CD8-positive, alpha-beta memory T cell (primary cell): ENCODE measurements around the gene MBD5. TPM values are rescaled to one million over a fixed set of nuclear protein-coding genes. Genes with fewer than 3 reads are reported as not detected.

Source experiments
- CTCF ChIA-PET: fragments of 350-600 bp; sonication (Branson Sonifier 250); formaldehyde crosslinking; loops from one replicate; lab custom pipeline; 2021; ENCODE audit warnings: antibody characterized with exemption; lab: Charles Lee
- POLR2A ChIA-PET: fragments of 350-600 bp; sonication (Branson Sonifier 250); formaldehyde crosslinking; loops from one replicate; lab custom pipeline; 2021; ENCODE audit warnings: antibody characterized with exemption; lab: Charles Lee
- DNase-seq, 5 donors: peaks; one replicate each; pipeline versions ENCODE4 v3.0.0 to v3.0.0-alpha.2; 2020 to 2022; ENCODE audit warnings: mixed read lengths in 1 of 5
- H3K27ac ChIP-seq: one replicate; pipeline ENCODE4 v1.7.0; 2013; ENCODE audit warnings: low read depth, mild to moderate bottlenecking, low read length, moderate library complexity
- H3K27me3 ChIP-seq: 2 replicates; pipeline ENCODE4 v1.7.0; 2013; ENCODE audit warnings: low read length, mild to moderate bottlenecking; ENCODE audit not compliant: insufficient read depth, poor library complexity, severe bottlenecking
- H3K36me3 ChIP-seq: 2 replicates; pipeline ENCODE4 v1.7.0; 2013; ENCODE audit warnings: mild to moderate bottlenecking, low read length, moderate library complexity; ENCODE audit not compliant: insufficient read depth
- H3K4me1 ChIP-seq: 2 replicates; pipeline ENCODE4 v1.7.0; 2013; ENCODE audit warnings: mild to moderate bottlenecking, low read length, moderate library complexity; ENCODE audit not compliant: insufficient read depth
- H3K4me3 ChIP-seq: 2 replicates; pipeline ENCODE4 v1.7.0; 2013; ENCODE audit warnings: mild to moderate bottlenecking, low read length
- H3K9me3 ChIP-seq: 2 replicates; pipeline ENCODE4 v1.7.0; 2013; ENCODE audit warnings: mild to moderate bottlenecking, low read length
- H3K27ac Mint-ChIP-seq, 8 donors: one replicate each; pipeline ENCODE4 v1.8.0; 2020 to 2021; ENCODE audit warnings: mixed read lengths in 8 of 8, mild to moderate bottlenecking in 6 of 8, inconsistent platforms in 3 of 8, moderate library complexity in 3 of 8
- H3K27me3 Mint-ChIP-seq, 2 donors: one replicate each; pipeline ENCODE4 v1.8.0; 2020 to 2021; ENCODE audit warnings: mixed read lengths in 2 of 2, mild to moderate bottlenecking in 1 of 2, moderate library complexity in 1 of 2
- H3K36me3 Mint-ChIP-seq, 3 donors: one replicate each; pipeline ENCODE4 v1.8.0; 2020 to 2021; ENCODE audit warnings: mixed read lengths in 3 of 3, inconsistent platforms in 1 of 3, mild to moderate bottlenecking in 1 of 3
- H3K4me1 Mint-ChIP-seq, 3 donors: one replicate each; pipeline ENCODE4 v1.8.0; 2020 to 2021; ENCODE audit warnings: mixed read lengths in 3 of 3, inconsistent platforms in 1 of 3, mild to moderate bottlenecking in 1 of 3
- H3K4me3 Mint-ChIP-seq, 7 donors: one replicate each; pipeline ENCODE4 v1.8.0; 2020 to 2021; ENCODE audit warnings: mixed read lengths in 7 of 7, mild to moderate bottlenecking in 6 of 7, moderate library complexity in 4 of 7, inconsistent platforms in 2 of 7
- H3K9me3 Mint-ChIP-seq, 5 donors: one replicate each; pipeline ENCODE4 v1.8.0; 2020 to 2022; ENCODE audit warnings: mixed read lengths in 5 of 5, mild to moderate bottlenecking in 3 of 5, moderate library complexity in 2 of 5, inconsistent platforms in 1 of 5
- polyA plus RNA-seq: library from polyadenylated mRNA; unstranded; fragments of 300-500 nt; fragmentation: Illumina TruSeq; gene quantifications from one replicate; pipeline ENCODE4 v1.2.3, GENCODE V29; 2021
- total RNA-seq, 2 experiments: library from RNA; stranded (reverse); gene quantifications; one replicate each; pipeline ENCODE4 v1.2.3, GENCODE V29; 2021

The MBD5 gene
- total and polyA plus RNA-seq, 3 experiments from 2014 or later = 15.2 to 18.3 (median 16.9) TPM

DNA sequence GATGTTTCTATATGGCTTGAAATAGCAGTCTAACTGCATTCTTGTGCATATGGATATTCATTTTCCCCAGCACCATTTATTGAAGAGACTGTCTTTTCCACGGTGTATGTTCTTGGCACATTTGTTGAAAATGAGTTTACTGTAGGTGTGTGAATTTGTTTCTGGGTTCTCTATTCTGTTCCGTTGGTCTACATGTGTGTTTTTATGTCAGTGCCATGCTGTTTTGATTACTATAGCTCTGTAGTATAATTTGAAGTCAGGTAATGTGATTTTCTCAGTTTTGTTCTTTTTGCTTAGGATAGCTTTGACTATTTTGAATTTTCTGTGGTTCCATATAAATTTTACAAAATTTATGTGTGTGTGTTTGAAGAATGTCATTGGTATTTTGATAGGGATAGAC lies 201.0 kb downstream of the MBD5 start:
- Mint-ChIP-seq H3K27me3 (no peaks in the 10 kb centered on the region), H3K4me1 (peaks cover 8 to 14% (median 11%) of the 10 kb centered on the region in 3 donors), H3K27ac (no peak overlapping the region), H3K36me3 (peaks cover 21 to 46% (median 25%) of the 10 kb centered on the region in 3 donors), H3K4me3 (no peak overlapping the region), H3K9me3 (peaks cover 16 to 46% (median 35%) of the 10 kb centered on the region in 5 donors)
- no peaks in the 10 kb centered on the region for H3K27me3 ChIP-seq
- no peak overlapping the region for H3K27ac ChIP-seq
- CTCF ChIA-PET = no interaction called here
- no peaks in the 10 kb centered on the region for H3K4me1 ChIP-seq
- POLR2A ChIA-PET = no interaction called here
- no peaks in the 10 kb centered on the region for H3K36me3 ChIP-seq
- H3K4me3 ChIP-seq = no peak overlapping the region
- DNase-seq = no peak
- H3K9me3 ChIP-seq = no peaks in the 10 kb centered on the region

DNA sequence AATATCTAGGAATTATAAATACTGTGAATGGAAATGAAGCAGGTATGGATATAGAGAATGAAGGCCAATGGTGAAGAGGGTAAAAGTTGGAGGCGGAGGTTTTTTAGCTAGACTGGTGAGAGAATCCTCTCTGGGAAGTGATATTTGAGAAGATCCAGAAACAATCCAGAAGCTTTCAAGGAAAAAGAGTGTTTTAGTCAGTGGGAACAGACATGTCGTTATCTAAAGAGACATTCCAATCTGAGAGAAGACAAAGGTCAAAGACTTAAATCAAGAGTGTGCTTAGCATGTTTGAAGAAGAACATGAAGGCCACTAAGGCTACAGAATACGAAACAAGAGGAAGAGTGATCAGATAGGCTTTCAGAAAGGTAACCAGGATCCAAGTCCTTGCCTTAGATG lies 211.0 kb downstream of the MBD5 start:
- H3K9me3 Mint-ChIP-seq = peaks cover 12 to 48% (median 32%) of the 10 kb centered on the region in 5 donors
- ChIA-PET CTCF (no interaction called here), POLR2A (no interaction called here)
- no peak overlapping the region for H3K27ac Mint-ChIP-seq
- no peak overlapping the region for H3K4me3 Mint-ChIP-seq
- no peak overlapping the region for H3K27ac ChIP-seq
- H3K36me3 ChIP-seq = peaks cover 15% of the 10 kb centered on the region
- no peaks in the 10 kb centered on the region for H3K4me1 ChIP-seq
- no peaks in the 10 kb centered on the region for H3K27me3 Mint-ChIP-seq
- no peaks in the 10 kb centered on the region for H3K27me3 ChIP-seq
- no peaks in the 10 kb centered on the region for H3K4me1 Mint-ChIP-seq
- H3K4me3 ChIP-seq = no peak overlapping the region
- DNase-seq = no peak
- peaks cover 24 to 76% (median 63%) of the 10 kb centered on the region in 3 donors for H3K36me3 Mint-ChIP-seq
- no peaks in the 10 kb centered on the region for H3K9me3 ChIP-seq

DNA sequence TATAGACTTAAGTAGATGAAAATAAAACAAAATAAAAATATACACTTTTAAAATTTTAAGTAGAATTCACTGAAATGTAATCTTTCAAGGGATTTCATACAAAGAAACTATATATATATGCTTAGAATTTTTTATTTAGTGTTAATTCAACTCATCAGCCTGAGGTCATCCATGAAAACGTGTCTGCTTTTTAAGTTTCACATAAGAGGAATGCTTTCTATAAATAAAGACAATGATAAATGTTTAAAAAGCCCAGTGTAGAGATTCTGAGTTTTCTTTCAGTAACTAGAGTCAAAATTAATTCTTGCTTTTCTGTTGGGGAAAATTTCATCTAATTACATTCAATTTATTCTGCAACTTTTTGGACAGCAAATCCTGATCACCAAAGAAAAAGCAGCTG lies 213.3 kb downstream of the MBD5 start:
- Mint-ChIP-seq H3K4me1 (no peaks in the 10 kb centered on the region), H3K4me3 (no peak overlapping the region), H3K9me3 (peaks cover 11 to 46% (median 27%) of the 10 kb centered on the region in 5 donors), H3K27me3 (no peaks in the 10 kb centered on the region), H3K36me3 (peaks cover 31 to 81% (median 71%) of the 10 kb centered on the region in 3 donors), H3K27ac (no peak overlapping the region)
- Histone ChIP-seq H3K36me3 (peaks cover 18% of the 10 kb centered on the region), H3K27me3 (no peaks in the 10 kb centered on the region), H3K9me3 (no peaks in the 10 kb centered on the region), H3K4me3 (no peak overlapping the region), H3K4me1 (no peaks in the 10 kb centered on the region), H3K27ac (no peak overlapping the region)
- ChIA-PET CTCF (no interaction called here), POLR2A (no interaction called here)
- DNase-seq = no peak

DNA sequence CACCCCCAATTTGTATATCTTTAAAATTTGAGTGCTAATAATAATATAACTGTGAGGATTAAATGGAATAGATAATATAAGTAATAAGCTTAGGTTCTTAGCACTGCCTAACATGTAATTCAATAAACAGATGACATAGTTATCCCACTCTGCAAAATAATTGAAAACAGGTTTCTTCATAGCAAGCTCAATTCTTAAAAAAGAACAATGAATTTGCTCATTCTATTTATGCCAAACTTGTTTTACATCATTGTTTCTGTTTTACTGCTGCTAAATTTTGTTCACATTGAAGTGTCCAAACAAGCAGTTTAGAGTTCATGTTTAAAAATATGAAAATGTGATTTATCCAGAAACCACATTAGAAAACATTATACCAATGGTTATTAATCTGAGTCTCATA lies 217.0 kb downstream of the MBD5 start:
- CTCF ChIA-PET = no interaction called here
- Histone ChIP-seq H3K4me1 (no peaks in the 10 kb centered on the region), H3K9me3 (no peaks in the 10 kb centered on the region), H3K27ac (no peak overlapping the region), H3K36me3 (peaks cover 11% of the 10 kb centered on the region), H3K4me3 (no peak overlapping the region), H3K27me3 (no peaks in the 10 kb centered on the region)
- Mint-ChIP-seq H3K4me1 (no peaks in the 10 kb centered on the region), H3K4me3 (no peak overlapping the region), H3K27me3 (no peaks in the 10 kb centered on the region), H3K36me3 (peaks cover 35 to 81% (median 78%) of the 10 kb centered on the region in 3 donors), H3K9me3 (peaks cover 11 to 52% (median 30%) of the 10 kb centered on the region in 5 donors), H3K27ac (no peak overlapping the region)
- POLR2A ChIA-PET = no interaction called here
- no peak for DNase-seq

DNA sequence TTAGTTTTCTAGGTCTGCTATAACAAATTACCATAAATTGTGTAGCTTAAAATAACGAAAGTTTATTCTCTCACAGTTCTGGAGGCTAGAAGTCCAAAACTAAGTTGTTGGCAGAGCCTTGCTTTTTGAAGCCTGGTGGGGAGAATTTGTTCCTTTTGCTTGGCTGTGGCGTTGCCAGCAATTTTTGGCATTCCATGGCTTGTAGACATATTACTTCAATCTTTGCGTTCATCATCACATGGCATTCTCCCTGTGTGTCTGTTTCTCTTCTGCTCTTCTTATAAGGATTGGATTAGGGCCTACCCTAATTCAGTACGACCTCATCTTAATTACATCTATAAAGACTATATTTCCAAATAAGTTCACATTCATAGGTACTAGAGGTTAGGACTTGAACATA lies 217.7 kb downstream of the MBD5 start:
- Histone ChIP-seq H3K27me3 (no peaks in the 10 kb centered on the region), H3K9me3 (no peaks in the 10 kb centered on the region), H3K27ac (no peak overlapping the region), H3K36me3 (peaks cover 11% of the 10 kb centered on the region), H3K4me3 (no peak overlapping the region), H3K4me1 (no peaks in the 10 kb centered on the region)
- Mint-ChIP-seq H3K36me3 (peaks cover 32 to 76% (median 75%) of the 10 kb centered on the region in 3 donors), H3K4me1 (no peaks in the 10 kb centered on the region), H3K9me3 (peaks cover 11 to 52% (median 30%) of the 10 kb centered on the region in 5 donors), H3K27me3 (no peaks in the 10 kb centered on the region), H3K4me3 (no peak overlapping the region), H3K27ac (no peak overlapping the region)
- CTCF ChIA-PET = no interaction called here
- POLR2A ChIA-PET = no interaction called here
- no peak for DNase-seq

DNA sequence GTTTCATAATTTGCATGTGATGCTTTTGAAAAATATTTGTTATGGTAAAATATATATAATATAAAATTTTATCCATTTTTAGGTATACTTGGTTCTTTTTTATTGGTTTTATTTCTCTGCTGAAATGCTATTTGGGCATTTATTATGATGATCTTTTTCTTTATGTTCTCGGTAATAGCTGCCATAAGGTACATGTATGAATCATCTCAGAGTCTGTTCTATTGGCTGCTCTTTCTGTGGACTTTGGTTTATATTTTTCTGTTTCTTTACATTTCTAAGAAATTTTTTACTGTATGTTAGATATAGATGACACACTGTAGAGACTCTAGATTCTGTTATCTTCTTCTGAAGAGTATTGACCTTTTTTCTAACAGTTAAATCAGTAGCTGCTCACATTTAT lies 219.9 kb downstream of the MBD5 start:
- peaks cover 11 to 45% (median 28%) of the 10 kb centered on the region in 5 donors for H3K9me3 Mint-ChIP-seq
- peaks cover 8% of the 10 kb centered on the region for H3K36me3 ChIP-seq
- no peaks in the 10 kb centered on the region for H3K27me3 ChIP-seq
- H3K9me3 ChIP-seq = no peaks in the 10 kb centered on the region
- no peaks in the 10 kb centered on the region for H3K4me1 Mint-ChIP-seq
- ChIA-PET CTCF (no interaction called here), POLR2A (no interaction called here)
- H3K4me3 ChIP-seq = no peak overlapping the region
- peaks cover 28 to 64% (median 63%) of the 10 kb centered on the region in 3 donors for H3K36me3 Mint-ChIP-seq
- no peak for DNase-seq
- H3K4me3 Mint-ChIP-seq = no peak overlapping the region
- H3K27ac Mint-ChIP-seq = no peak overlapping the region
- no peak overlapping the region for H3K27ac ChIP-seq
- H3K4me1 ChIP-seq = no peaks in the 10 kb centered on the region
- no peaks in the 10 kb centered on the region for H3K27me3 Mint-ChIP-seq

DNA sequence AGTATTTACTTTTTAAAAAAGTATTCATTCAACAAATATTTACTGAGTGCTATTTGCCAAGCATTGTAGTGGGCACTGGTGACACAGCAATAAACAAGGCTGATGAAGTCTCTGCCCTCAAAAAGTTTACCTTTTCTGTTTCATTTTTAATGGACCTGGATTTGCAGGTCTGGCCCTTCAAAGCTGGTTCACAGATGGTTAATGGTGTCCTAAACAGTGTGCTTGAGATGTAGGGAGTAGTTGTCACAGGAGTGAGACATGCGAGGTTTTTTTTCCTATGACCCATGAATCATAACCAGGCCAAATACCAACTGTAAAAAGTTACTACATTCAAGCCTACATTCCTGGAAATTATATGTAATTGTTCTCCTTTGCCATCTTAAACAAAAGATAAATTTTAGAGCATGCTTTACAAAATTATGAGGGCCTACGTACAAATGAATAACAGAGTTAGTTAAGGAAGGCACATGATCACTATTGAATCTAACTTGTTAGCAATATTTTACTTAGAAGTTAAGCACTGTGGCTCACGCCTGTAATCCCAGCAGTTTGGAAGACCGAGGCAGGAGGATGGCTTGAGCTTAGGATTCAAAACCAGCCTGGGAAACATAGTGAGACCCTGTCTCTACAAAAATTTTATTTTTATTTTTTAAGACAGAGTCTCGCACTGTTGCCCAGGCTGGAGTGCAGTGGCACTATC lies 223.9 kb downstream of the MBD5 start:
- Mint-ChIP-seq H3K27me3 (no peaks in the 10 kb centered on the region), H3K27ac (no peak overlapping the region), H3K36me3 (peaks cover 10 to 45% (median 33%) of the 10 kb centered on the region in 3 donors), H3K9me3 (peaks cover 4 to 17% (median 10%) of the 10 kb centered on the region in 5 donors), H3K4me3 (no peak overlapping the region), H3K4me1 (no peaks in the 10 kb centered on the region)
- Histone ChIP-seq H3K4me1 (no peaks in the 10 kb centered on the region), H3K36me3 (no peaks in the 10 kb centered on the region), H3K9me3 (no peaks in the 10 kb centered on the region), H3K4me3 (no peak overlapping the region), H3K27me3 (no peaks in the 10 kb centered on the region), H3K27ac (no peak overlapping the region)
- CTCF ChIA-PET = interaction anchor here (1.1 kb wide), 1 partner anchor 26 kb away, joined by 3 read pairs; no protein-coding TSS in a partner anchor
- DNase-seq = no peak
- POLR2A ChIA-PET = no interaction called here

DNA sequence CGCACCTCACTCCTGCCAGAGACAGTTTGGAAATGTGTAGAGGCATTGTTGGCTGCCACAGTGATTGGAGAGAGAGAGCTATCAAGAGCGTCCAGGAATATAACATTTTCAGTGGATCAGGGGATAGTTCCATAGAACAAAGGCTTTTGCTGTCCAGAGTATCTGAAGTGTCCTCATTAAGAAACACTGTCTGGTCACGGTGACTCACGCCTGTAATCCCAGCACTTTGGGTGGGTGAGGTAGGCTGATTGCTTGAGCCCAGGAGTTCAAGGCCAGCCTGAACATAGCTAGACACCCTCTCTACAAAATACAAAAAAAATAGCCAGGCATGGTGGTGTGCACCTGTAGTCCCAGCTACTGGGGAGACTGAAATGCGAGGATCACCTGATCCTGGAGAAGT lies 231.1 kb downstream of the MBD5 start:
- DNase-seq = no peak
- no peak overlapping the region for H3K4me3 Mint-ChIP-seq
- no peaks in the 10 kb centered on the region for H3K27me3 ChIP-seq
- H3K4me1 ChIP-seq = no peaks in the 10 kb centered on the region
- H3K27ac ChIP-seq = no peak overlapping the region
- CTCF ChIA-PET = no interaction called here
- no peak overlapping the region for H3K27ac Mint-ChIP-seq
- no peaks in the 10 kb centered on the region for H3K9me3 ChIP-seq
- no peaks in the 10 kb centered on the region for H3K27me3 Mint-ChIP-seq
- peaks cover 18 to 26% (median 24%) of the 10 kb centered on the region in 5 donors for H3K9me3 Mint-ChIP-seq
- no peak overlapping the region for H3K4me3 ChIP-seq
- POLR2A ChIA-PET = no interaction called here
- peaks cover 23 to 71% (median 62%) of the 10 kb centered on the region in 3 donors for H3K36me3 Mint-ChIP-seq
- no peaks in the 10 kb centered on the region for H3K36me3 ChIP-seq
- no peaks in the 10 kb centered on the region for H3K4me1 Mint-ChIP-seq
